PC-3 (cell line): ENCODE results near the gene SERAC1.

Source experiments
- EZH2 ChIP-seq: fragments of 300-600 bp; sonication (generic); IDR thresholded peaks from one replicate; pipeline ENCODE4 v1.6.1; 2017; ENCODE audit warnings: antibody characterized with exemption, mild to moderate bottlenecking, low read length; ENCODE audit not compliant: unreplicated experiment
- TF ChIP-seq, protein P1 (sequence below): fragments of 300-600 bp; sonication (generic); conservative IDR thresholded peaks from 2 replicates; pipeline ENCODE4 v1.5.1; 2017; ENCODE audit warnings: antibody characterized with exemption, low read depth, mild to moderate bottlenecking, low read length

DNA sequence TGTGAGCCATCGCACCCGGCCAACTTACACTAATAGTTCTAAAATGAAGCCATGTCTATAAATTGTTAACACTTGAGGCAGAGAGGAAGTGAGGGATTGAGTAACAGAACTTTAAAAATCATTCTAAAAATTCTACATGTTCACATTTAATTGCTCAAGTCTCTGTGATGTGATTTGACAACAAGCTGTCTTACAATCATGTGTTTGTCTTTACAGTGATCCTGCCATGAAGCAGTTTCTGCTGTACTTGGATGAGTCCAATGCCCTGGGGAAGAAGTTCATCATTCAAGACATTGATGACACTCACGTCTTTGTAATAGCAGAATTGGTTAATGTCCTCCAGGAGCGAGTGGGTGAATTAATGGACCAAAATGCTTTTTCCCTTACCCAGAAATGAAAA is 23.7 kb upstream of the SERAC1 start:
- TF ChIP-seq, protein P1, sequence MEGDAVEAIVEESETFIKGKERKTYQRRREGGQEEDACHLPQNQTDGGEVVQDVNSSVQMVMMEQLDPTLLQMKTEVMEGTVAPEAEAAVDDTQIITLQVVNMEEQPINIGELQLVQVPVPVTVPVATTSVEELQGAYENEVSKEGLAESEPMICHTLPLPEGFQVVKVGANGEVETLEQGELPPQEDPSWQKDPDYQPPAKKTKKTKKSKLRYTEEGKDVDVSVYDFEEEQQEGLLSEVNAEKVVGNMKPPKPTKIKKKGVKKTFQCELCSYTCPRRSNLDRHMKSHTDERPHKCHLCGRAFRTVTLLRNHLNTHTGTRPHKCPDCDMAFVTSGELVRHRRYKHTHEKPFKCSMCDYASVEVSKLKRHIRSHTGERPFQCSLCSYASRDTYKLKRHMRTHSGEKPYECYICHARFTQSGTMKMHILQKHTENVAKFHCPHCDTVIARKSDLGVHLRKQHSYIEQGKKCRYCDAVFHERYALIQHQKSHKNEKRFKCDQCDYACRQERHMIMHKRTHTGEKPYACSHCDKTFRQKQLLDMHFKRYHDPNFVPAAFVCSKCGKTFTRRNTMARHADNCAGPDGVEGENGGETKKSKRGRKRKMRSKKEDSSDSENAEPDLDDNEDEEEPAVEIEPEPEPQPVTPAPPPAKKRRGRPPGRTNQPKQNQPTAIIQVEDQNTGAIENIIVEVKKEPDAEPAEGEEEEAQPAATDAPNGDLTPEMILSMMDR, result no peak
- no peak for TF ChIP-seq EZH2
